SU-DHL-6 (cell line): Measurements from ENCODE around the gene FGF1.

Source experiments
- H2AFZ ChIP-seq: fragments of 200-600 bp; sonication (generic); 2 replicates; pipeline ENCODE4 v1.6.1; 2014; ENCODE audit warnings: low read depth, mild to moderate bottlenecking, moderate library complexity, mixed read lengths, antibody characterized with exemption, low read length; ENCODE audit not compliant: severe bottlenecking
- H3F3A ChIP-seq: fragments of 200-600 bp; shearing (Covaris generic); 2 replicates; pipeline ENCODE4 v1.6.0; 2016; ENCODE audit warnings: antibody characterized with exemption, mild to moderate bottlenecking; ENCODE audit not compliant: insufficient read depth
- H3K27ac ChIP-seq: fragments of 200-600 bp; sonication (generic); 2 replicates; pipeline ENCODE4 v1.5.1; 2016; ENCODE audit warnings: low read depth, mild to moderate bottlenecking, low read length, moderate library complexity, mixed read lengths
- H3K27me3 ChIP-seq: fragments of 200-600 bp; sonication (generic), shearing (Covaris generic); 2 replicates; pipeline ENCODE4 v1.6.0; 2014; ENCODE audit warnings: mild to moderate bottlenecking, low read length
- H3K36me3 ChIP-seq: fragments of 200-600 bp; sonication (generic); 2 replicates; pipeline ENCODE4 v1.6.1; 2014; ENCODE audit warnings: mild to moderate bottlenecking, low read length, mixed read lengths
- H3K4me2 ChIP-seq: fragments of 300-600, 200-600 bp; shearing (Covaris generic), sonication (generic); 2 replicates; pipeline ENCODE4 v1.6.0; 2014; ENCODE audit warnings: low read length, low read depth, mild to moderate bottlenecking; ENCODE audit not compliant: poor library complexity, severe bottlenecking
- H3K4me3 ChIP-seq: fragments of 200-600 bp; sonication (generic); 2 replicates; pipeline ENCODE4 v1.5.1; 2014; ENCODE audit warnings: antibody characterized with exemption, low read length, mild to moderate bottlenecking, mixed read lengths; ENCODE audit not compliant: insufficient read depth, poor library complexity, severe bottlenecking
- H3K79me2 ChIP-seq: fragments of 200-600 bp; sonication (generic); 2 replicates; pipeline ENCODE4 v1.6.1; 2014; ENCODE audit warnings: mild to moderate bottlenecking, low read length, moderate library complexity; ENCODE audit not compliant: insufficient read depth
- H3K9ac ChIP-seq: fragments of 200-600 bp; sonication (generic); 2 replicates; pipeline ENCODE4 v1.7.0; 2014; ENCODE audit warnings: mild to moderate bottlenecking, low read length
- H3K9me2 ChIP-seq: fragments of 200-600 bp; sonication (generic); replicated peaks from 2 replicates; pipeline ENCODE4 v1.6.1; 2014; ENCODE audit warnings: low read length; ENCODE audit not compliant: insufficient read depth
- H3K9me3 ChIP-seq: fragments of 200-600 bp; sonication (generic); 2 replicates; pipeline ENCODE4 v1.6.1; 2014; ENCODE audit warnings: low read length, mixed read lengths; ENCODE audit not compliant: insufficient read depth
- H4K20me1 ChIP-seq: fragments of 200-600 bp; sonication (generic); 2 replicates; pipeline ENCODE4 v1.6.1; 2014; ENCODE audit warnings: low read depth, mild to moderate bottlenecking, antibody characterized with exemption, low read length, moderate library complexity, mixed read lengths
- EZH2phosphoT487 ChIP-seq: fragments of 200-600 bp; sonication (generic), shearing (Covaris generic); conservative IDR thresholded peaks from 2 replicates; pipeline ENCODE4 v1.6.1; 2018; ENCODE audit warnings: mild to moderate bottlenecking, antibody characterized with exemption, low read length, moderate library complexity, mixed read lengths
- TF ChIP-seq, protein P1 (sequence below): fragments of 200-600 bp; sonication (generic); IDR thresholded peaks from one replicate; pipeline ENCODE4 v1.5.1; 2017; ENCODE audit warnings: antibody characterized with exemption, mild to moderate bottlenecking, low read length, moderate library complexity; ENCODE audit not compliant: insufficient read depth, poor library complexity, severe bottlenecking

Gene FGF1

DNA sequence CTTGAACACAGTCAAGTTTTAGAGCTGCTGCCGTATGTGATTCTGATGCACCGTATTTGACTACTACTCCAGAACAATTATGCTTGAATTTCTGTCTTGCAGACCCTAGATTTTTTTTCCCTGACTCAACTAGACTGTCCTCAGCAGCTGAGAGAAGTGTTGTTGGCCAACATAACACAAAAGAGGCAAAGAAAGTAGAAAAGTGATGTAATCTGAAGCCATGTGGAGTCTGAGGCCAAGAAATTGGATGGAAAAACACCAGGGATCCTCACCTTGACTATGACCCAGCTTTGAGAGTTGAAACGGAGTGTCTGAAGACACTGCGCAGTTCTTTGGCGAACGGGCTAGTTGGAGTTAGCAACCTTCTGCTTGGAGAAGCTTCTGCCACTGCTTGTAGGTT is 36.3 kb upstream of the FGF1 start:
- Histone ChIP-seq H4K20me1 (no peaks in the 10 kb centered on the region), H2AFZ (no peak overlapping the region), H3K79me2 (no peaks in the 10 kb centered on the region), H3K9ac (no peak overlapping the region), H3K27ac (no peak overlapping the region), H3K4me2 (no peak overlapping the region), H3F3A (no peaks in the 10 kb centered on the region), H3K36me3 (no peaks in the 10 kb centered on the region), H3K9me3 (no peaks in the 10 kb centered on the region), H3K4me3 (no peak overlapping the region), H3K9me2 (no peaks in the 10 kb centered on the region), H3K27me3 (no peaks in the 10 kb centered on the region)
- TF ChIP-seq EZH2phosphoT487, result no peak
- TF ChIP-seq, protein P1, sequence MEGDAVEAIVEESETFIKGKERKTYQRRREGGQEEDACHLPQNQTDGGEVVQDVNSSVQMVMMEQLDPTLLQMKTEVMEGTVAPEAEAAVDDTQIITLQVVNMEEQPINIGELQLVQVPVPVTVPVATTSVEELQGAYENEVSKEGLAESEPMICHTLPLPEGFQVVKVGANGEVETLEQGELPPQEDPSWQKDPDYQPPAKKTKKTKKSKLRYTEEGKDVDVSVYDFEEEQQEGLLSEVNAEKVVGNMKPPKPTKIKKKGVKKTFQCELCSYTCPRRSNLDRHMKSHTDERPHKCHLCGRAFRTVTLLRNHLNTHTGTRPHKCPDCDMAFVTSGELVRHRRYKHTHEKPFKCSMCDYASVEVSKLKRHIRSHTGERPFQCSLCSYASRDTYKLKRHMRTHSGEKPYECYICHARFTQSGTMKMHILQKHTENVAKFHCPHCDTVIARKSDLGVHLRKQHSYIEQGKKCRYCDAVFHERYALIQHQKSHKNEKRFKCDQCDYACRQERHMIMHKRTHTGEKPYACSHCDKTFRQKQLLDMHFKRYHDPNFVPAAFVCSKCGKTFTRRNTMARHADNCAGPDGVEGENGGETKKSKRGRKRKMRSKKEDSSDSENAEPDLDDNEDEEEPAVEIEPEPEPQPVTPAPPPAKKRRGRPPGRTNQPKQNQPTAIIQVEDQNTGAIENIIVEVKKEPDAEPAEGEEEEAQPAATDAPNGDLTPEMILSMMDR, result no peak

GRCh38 chr5:142720641-142721271 is 34.9 kb upstream of the FGF1 start:
- H3K27ac ChIP-seq, result no peak overlapping the region
- no peaks in the 10 kb centered on the region for H3F3A ChIP-seq
- H3K4me3 ChIP-seq, result no peak overlapping the region
- H3K4me2 ChIP-seq, result no peak overlapping the region
- H3K9me2 ChIP-seq, result no peaks in the 10 kb centered on the region
- H3K9me3 ChIP-seq, result no peaks in the 10 kb centered on the region
- no peak for TF ChIP-seq EZH2phosphoT487
- TF ChIP-seq, protein P1, result no peak
- H3K9ac ChIP-seq, result no peak overlapping the region
- no peaks in the 10 kb centered on the region for H3K79me2 ChIP-seq
- H3K36me3 ChIP-seq, result no peaks in the 10 kb centered on the region
- no peak overlapping the region for H2AFZ ChIP-seq
- no peaks in the 10 kb centered on the region for H3K27me3 ChIP-seq
- no peaks in the 10 kb centered on the region for H4K20me1 ChIP-seq

DNA sequence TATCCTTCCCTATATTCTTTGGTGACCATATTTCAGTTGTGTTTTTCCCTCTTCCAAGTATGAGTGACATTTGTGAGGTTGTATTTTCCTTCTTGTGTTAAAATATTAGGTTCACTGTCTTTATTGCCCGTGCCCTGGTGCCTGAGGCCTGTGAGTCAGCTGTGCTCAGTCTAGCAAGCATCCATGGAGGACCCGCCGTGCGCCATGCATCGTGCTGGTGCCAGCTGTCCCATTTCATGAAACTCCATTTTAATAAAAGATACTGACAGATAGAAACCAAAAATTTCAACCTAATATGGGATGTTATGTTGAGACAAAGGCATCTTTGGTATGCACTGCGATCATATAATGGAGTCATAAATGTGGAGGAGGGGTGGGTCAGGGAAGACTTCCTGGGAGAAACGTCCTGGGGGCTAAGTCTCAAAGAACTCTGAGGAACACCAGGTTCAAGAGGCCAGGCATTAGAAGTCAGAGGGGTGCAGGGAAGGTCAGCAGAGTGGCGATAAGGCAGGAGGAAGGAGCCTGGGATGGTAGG is 34.0 kb upstream of the FGF1 start:
- Histone ChIP-seq H3K9me2 (no peaks in the 10 kb centered on the region), H3K4me2 (no peak overlapping the region), H3K9ac (no peak overlapping the region), H3F3A (no peaks in the 10 kb centered on the region), H3K36me3 (no peaks in the 10 kb centered on the region), H3K9me3 (no peaks in the 10 kb centered on the region), H4K20me1 (no peaks in the 10 kb centered on the region), H3K79me2 (no peaks in the 10 kb centered on the region), H3K27me3 (no peaks in the 10 kb centered on the region), H2AFZ (no peak overlapping the region), H3K4me3 (no peak overlapping the region), H3K27ac (no peak overlapping the region)
- TF ChIP-seq, protein P1, result no peak
- no peak for TF ChIP-seq EZH2phosphoT487
